Mesenchymal stem cell (in vitro differentiated cells and primary cell): Measurements from ENCODE around the gene IKBKE.

Source experiments
- DNase-seq: peaks from one replicate; pipeline ENCODE4 v3.0.0-alpha.2; 2013
- H2AFZ ChIP-seq: one replicate; pipeline ENCODE4 v1.6.1; 2013; ENCODE audit warnings: low read depth, mild to moderate bottlenecking, control low read depth, inconsistent platforms, low read length, moderate library complexity
- H2AK5ac ChIP-seq: 2 replicates; pipeline ENCODE4 v1.6.1; 2013; ENCODE audit warnings: low read length, moderate library complexity, mild to moderate bottlenecking, inconsistent platforms; ENCODE audit not compliant: severe bottlenecking
- H2BK120ac ChIP-seq: one replicate; pipeline ENCODE4 v1.6.1; 2013; ENCODE audit warnings: low read depth, mild to moderate bottlenecking, inconsistent platforms, low read length, moderate library complexity
- H2BK12ac ChIP-seq, 2 experiments: one replicate each; pipeline ENCODE4 v1.6.1; 2013; ENCODE audit warnings: inconsistent platforms in 2 of 2, low read length in 2 of 2, mild to moderate bottlenecking in 2 of 2, moderate library complexity in 2 of 2, control low read depth in 1 of 2
- H2BK15ac ChIP-seq: one replicate; pipeline ENCODE4 v1.6.1; 2013; ENCODE audit warnings: mild to moderate bottlenecking, low read depth, inconsistent platforms; ENCODE audit not compliant: poor library complexity, severe bottlenecking
- H2BK5ac ChIP-seq: 2 replicates; pipeline ENCODE4 v1.6.1; 2013; ENCODE audit warnings: low read depth, mild to moderate bottlenecking, low read length, control low read depth, inconsistent platforms; ENCODE audit not compliant: poor library complexity, severe bottlenecking
- H3K14ac ChIP-seq, 2 experiments: one replicate each; pipeline ENCODE4 v1.6.1; 2013; ENCODE audit warnings: inconsistent platforms in 2 of 2, low read length in 2 of 2, control low read depth in 1 of 2, mild to moderate bottlenecking in 1 of 2, moderate library complexity in 1 of 2
- H3K18ac ChIP-seq, 2 experiments: one replicate each; pipeline ENCODE4 v1.6.1; 2013; ENCODE audit warnings: inconsistent platforms in 2 of 2, low read length in 2 of 2, control low read depth in 1 of 2, low read depth in 1 of 2, mild to moderate bottlenecking in 1 of 2
- H3K23ac ChIP-seq, 2 experiments: one replicate each; pipeline ENCODE4 v1.6.1; 2013; ENCODE audit warnings: inconsistent platforms in 2 of 2, low read length in 2 of 2, mild to moderate bottlenecking in 2 of 2, moderate library complexity in 2 of 2, control low read depth in 1 of 2
- H3K27ac ChIP-seq: 2 replicates; pipeline ENCODE4 v1.5.1; 2013; ENCODE audit warnings: mild to moderate bottlenecking, moderate library complexity, low read length, control low read depth, inconsistent platforms; ENCODE audit not compliant: poor library complexity, severe bottlenecking
- H3K27me3 ChIP-seq, 2 experiments: 2 replicates each; pipeline versions ENCODE4 v1.6.1 to v1.7.0; 2013; ENCODE audit warnings: low read length in 2 of 2, mild to moderate bottlenecking in 2 of 2, moderate library complexity in 2 of 2, control low read depth in 1 of 2, inconsistent platforms in 1 of 2; ENCODE audit not compliant: control insufficient read depth in 1 of 2, insufficient read depth in 1 of 2
- H3K36me3 ChIP-seq, 2 experiments: 2 replicates each; pipeline versions ENCODE4 v1.6.1 to v1.7.0; 2013; ENCODE audit warnings: low read length in 2 of 2, control low read depth in 1 of 2, inconsistent platforms in 1 of 2, low read depth in 1 of 2, mild to moderate bottlenecking in 1 of 2; ENCODE audit not compliant: insufficient read depth in 2 of 2, control insufficient read depth in 1 of 2
- H3K4ac ChIP-seq, 2 experiments: one replicate each; pipeline ENCODE4 v1.6.1; 2013; ENCODE audit warnings: inconsistent platforms in 2 of 2, low read length in 2 of 2, mild to moderate bottlenecking in 2 of 2, moderate library complexity in 2 of 2, control low read depth in 1 of 2, low read depth in 1 of 2
- H3K4me1 ChIP-seq: 2 replicates; pipeline ENCODE4 v1.6.1; 2013; ENCODE audit warnings: low read depth, low read length, control low read depth; ENCODE audit not compliant: control insufficient read depth, insufficient read depth
- H3K4me2 ChIP-seq: 2 replicates; pipeline ENCODE4 v1.6.1; 2013; ENCODE audit warnings: low read length, mild to moderate bottlenecking, inconsistent platforms; ENCODE audit not compliant: poor library complexity, severe bottlenecking
- H3K4me3 ChIP-seq, 2 experiments: 2 replicates each; pipeline versions ENCODE4 v1.5.1 to v1.7.0; 2013; ENCODE audit warnings: low read length in 2 of 2, mild to moderate bottlenecking in 2 of 2, control low read depth in 1 of 2, low read depth in 1 of 2; ENCODE audit not compliant: insufficient read depth in 1 of 2
- H3K79me1 ChIP-seq: replicated peaks from 2 replicates; pipeline ENCODE4 v1.6.1; 2013; ENCODE audit warnings: mild to moderate bottlenecking, control low read depth, low read length, inconsistent platforms; ENCODE audit not compliant: poor library complexity, severe bottlenecking
- H3K9ac ChIP-seq: 2 replicates; pipeline ENCODE4 v1.7.0; 2013; ENCODE audit warnings: mild to moderate bottlenecking, low read length, moderate library complexity
- H3K9me3 ChIP-seq: 2 replicates; pipeline ENCODE4 v1.7.0; 2013; ENCODE audit warnings: mild to moderate bottlenecking, low read length; ENCODE audit not compliant: control insufficient read depth
- H4K8ac ChIP-seq: one replicate; pipeline ENCODE4 v1.6.1; 2013; ENCODE audit warnings: inconsistent platforms, mild to moderate bottlenecking, low read length, moderate library complexity
- H4K91ac ChIP-seq: one replicate; pipeline ENCODE4 v1.6.1; 2013; ENCODE audit warnings: mild to moderate bottlenecking, low read length, inconsistent platforms
- WGBS: methylation state at CpG from one replicate; pipeline ENCODE4 v1.1.7; 2013; ENCODE audit warnings: mixed read lengths; 5-methylcytosine and 5-hydroxymethylcytosine counted together

The IKBKE gene

GRCh38 chr1:206512058-206512850, 42.0 kb downstream of the IKBKE start:
- no peak overlapping the region for H3K14ac ChIP-seq
- no peak overlapping the region for H3K4ac ChIP-seq
- no peak overlapping the region for H2BK15ac ChIP-seq
- H3K79me1 ChIP-seq: no peaks in the 10 kb centered on the region
- no peaks in the 10 kb centered on the region for H3K9me3 ChIP-seq
- no peak overlapping the region for H2AK5ac ChIP-seq
- no peak overlapping the region for H2BK120ac ChIP-seq
- H3K18ac ChIP-seq: no peak overlapping the region
- no peak overlapping the region for H2AFZ ChIP-seq
- H2BK12ac ChIP-seq: no peak overlapping the region
- peaks cover 0 to 75% of the 10 kb centered on the region in 2 experiments for H3K27me3 ChIP-seq
- H3K9ac ChIP-seq: peak overlapping the region; percentile 73
- no peak for DNase-seq
- H2BK5ac ChIP-seq: no peak overlapping the region
- no peak overlapping the region for H3K4me2 ChIP-seq
- H4K91ac ChIP-seq: no peak overlapping the region
- WGBS: 78% methylated on average over 9 of the region's 14 CpGs
- H3K27ac ChIP-seq: no peak overlapping the region
- no peak overlapping the region for H4K8ac ChIP-seq
- H3K36me3 ChIP-seq: no peaks in the 10 kb centered on the region
- H3K4me1 ChIP-seq: peaks cover 15% of the 10 kb centered on the region
- H3K23ac ChIP-seq: no peak overlapping the region
- peak overlapping the region in 1 of 2 experiments; percentile 65 for H3K4me3 ChIP-seq

- no peak overlapping the region for H3K18ac ChIP-seq
- no peak overlapping the region for H3K14ac ChIP-seq
- 96% methylated on average over 4 of the region's 4 CpGs for WGBS
Observed at GRCh38 chr1:206512851-206513180, 42.5 kb downstream of the IKBKE start.

GRCh38 chr1:206513312-206514111, 43.2 kb downstream of the IKBKE start:
- Histone ChIP-seq H2BK12ac (no peak overlapping the region), H3K14ac (no peak overlapping the region), H3K23ac (no peak overlapping the region), H3K79me1 (no peaks in the 10 kb centered on the region), H3K9ac (peak overlapping the region; percentile 73), H2AFZ (no peak overlapping the region), H3K4me3 (peak overlapping the region in 1 of 2 experiments; percentile 65), H3K27ac (no peak overlapping the region), H2AK5ac (no peak overlapping the region), H3K4ac (no peak overlapping the region), H2BK15ac (no peak overlapping the region), H3K4me2 (no peak overlapping the region), H3K36me3 (no peaks in the 10 kb centered on the region), H4K91ac (peak overlapping the region; percentile 9), H3K27me3 (peaks cover 0 to 79% of the 10 kb centered on the region in 2 experiments), H2BK120ac (no peak overlapping the region), H2BK5ac (no peak overlapping the region), H4K8ac (no peak overlapping the region), H3K9me3 (no peaks in the 10 kb centered on the region), H3K18ac (no peak overlapping the region), H3K4me1 (peaks cover 8% of the 10 kb centered on the region)
- 76% methylated on average over 11 of the region's 11 CpGs for WGBS
- DNase-seq: peak; percentile 32

More at GRCh38 chr1:206512851-206513180, 42.5 kb downstream of the IKBKE start:
- Histone ChIP-seq H2BK120ac (no peak overlapping the region), H4K91ac (no peak overlapping the region), H3K4ac (no peak overlapping the region), H3K4me1 (peaks cover 12% of the 10 kb centered on the region), H3K9ac (peak overlapping the region; percentile 73), H2BK5ac (no peak overlapping the region), H3K4me2 (no peak overlapping the region), H3K4me3 (peak overlapping the region in 1 of 2 experiments; percentile 65), H3K27me3 (peaks cover 0 to 79% of the 10 kb centered on the region in 2 experiments), H3K36me3 (no peaks in the 10 kb centered on the region), H2AFZ (no peak overlapping the region), H3K23ac (no peak overlapping the region), H2AK5ac (no peak overlapping the region), H2BK15ac (no peak overlapping the region), H2BK12ac (no peak overlapping the region), H3K27ac (no peak overlapping the region), H3K9me3 (no peaks in the 10 kb centered on the region), H3K79me1 (no peaks in the 10 kb centered on the region), H4K8ac (no peak overlapping the region)
- DNase-seq: no peak

- no peaks in the 10 kb centered on the region for H3K9me3 ChIP-seq
Observed at GRCh38 chr1:206514813-206515387, 44.6 kb downstream of the IKBKE start.

More at GRCh38 chr1:206514813-206515387, 44.6 kb downstream of the IKBKE start:
- H3K4me1 ChIP-seq: peaks cover 8% of the 10 kb centered on the region
- H3K36me3 ChIP-seq: no peaks in the 10 kb centered on the region
- H3K23ac ChIP-seq: no peak overlapping the region
- no peak overlapping the region for H4K8ac ChIP-seq
- H3K18ac ChIP-seq: no peak overlapping the region
- H2BK12ac ChIP-seq: no peak overlapping the region
- H2AK5ac ChIP-seq: no peak overlapping the region
- no peak overlapping the region for H3K27ac ChIP-seq
- no peak overlapping the region for H2AFZ ChIP-seq
- no peak overlapping the region for H3K4ac ChIP-seq
- no peaks in the 10 kb centered on the region for H3K79me1 ChIP-seq
- no peak overlapping the region for H3K9ac ChIP-seq
- H4K91ac ChIP-seq: no peak overlapping the region
- H3K14ac ChIP-seq: no peak overlapping the region
- no peak for DNase-seq
- H3K4me2 ChIP-seq: no peak overlapping the region
- H2BK15ac ChIP-seq: no peak overlapping the region
- H2BK5ac ChIP-seq: no peak overlapping the region
- H2BK120ac ChIP-seq: no peak overlapping the region
- H3K27me3 ChIP-seq: peaks cover 0 to 76% of the 10 kb centered on the region in 2 experiments
- 91% methylated on average over 5 of the region's 5 CpGs for WGBS
- H3K4me3 ChIP-seq: no peak overlapping the region
